ENCODE measurements around the gene PRR29.
A peak's percentile ranks its signal among the peaks of the same experiment; 100 is the strongest.

DNA sequence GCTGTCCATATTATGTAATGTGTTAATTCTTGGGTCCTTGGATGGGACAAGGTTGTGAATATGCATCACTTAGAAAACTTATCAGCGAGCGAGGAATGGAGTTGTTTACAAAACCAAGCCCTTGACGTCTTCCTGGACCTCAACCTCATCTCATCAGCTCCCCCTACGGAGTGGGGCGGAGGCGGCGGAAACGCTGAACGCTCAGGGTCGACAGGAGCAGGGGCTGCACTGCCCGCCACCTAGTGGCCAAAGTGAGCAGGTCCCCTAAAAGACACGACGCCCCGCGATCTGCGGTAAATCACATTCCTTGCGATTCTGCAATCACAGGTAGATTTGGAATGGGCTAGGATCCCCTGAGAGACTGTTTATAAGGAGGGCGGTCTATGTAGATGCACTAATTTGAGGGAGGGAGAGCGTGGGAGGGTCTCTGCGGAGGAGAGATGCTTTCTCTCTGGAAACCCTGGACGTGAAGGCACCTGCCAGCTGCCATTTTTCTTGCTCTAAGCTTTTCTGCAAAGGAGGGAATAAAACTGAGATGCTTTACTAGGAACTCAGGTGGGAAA is 27.7 kb downstream of the PRR29 start:
- no peak for TF ChIP-seq POLR2AphosphoS5 (IDR thresholded peaks at IDR 0.05; ENCODE audit: low read depth)
- TF ChIP-seq, protein P1, sequence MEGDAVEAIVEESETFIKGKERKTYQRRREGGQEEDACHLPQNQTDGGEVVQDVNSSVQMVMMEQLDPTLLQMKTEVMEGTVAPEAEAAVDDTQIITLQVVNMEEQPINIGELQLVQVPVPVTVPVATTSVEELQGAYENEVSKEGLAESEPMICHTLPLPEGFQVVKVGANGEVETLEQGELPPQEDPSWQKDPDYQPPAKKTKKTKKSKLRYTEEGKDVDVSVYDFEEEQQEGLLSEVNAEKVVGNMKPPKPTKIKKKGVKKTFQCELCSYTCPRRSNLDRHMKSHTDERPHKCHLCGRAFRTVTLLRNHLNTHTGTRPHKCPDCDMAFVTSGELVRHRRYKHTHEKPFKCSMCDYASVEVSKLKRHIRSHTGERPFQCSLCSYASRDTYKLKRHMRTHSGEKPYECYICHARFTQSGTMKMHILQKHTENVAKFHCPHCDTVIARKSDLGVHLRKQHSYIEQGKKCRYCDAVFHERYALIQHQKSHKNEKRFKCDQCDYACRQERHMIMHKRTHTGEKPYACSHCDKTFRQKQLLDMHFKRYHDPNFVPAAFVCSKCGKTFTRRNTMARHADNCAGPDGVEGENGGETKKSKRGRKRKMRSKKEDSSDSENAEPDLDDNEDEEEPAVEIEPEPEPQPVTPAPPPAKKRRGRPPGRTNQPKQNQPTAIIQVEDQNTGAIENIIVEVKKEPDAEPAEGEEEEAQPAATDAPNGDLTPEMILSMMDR (IDR thresholded peaks at IDR 0.05; ENCODE audit: insufficient read depth, low read length): peak; percentile 85

All from HL-60 (cell line).